Neural progenitor cell (in vitro differentiated cells): ENCODE data around the gene CTSD. TPM values are rescaled to one million over a fixed set of nuclear protein-coding genes. Genes with fewer than 3 reads are reported as not detected.

Source experiments
- DNase-seq: peaks from one replicate; pipeline ENCODE4 v3.0.0-alpha.2; 2016; ENCODE audit warnings: low spot score
- H2AFZ ChIP-seq: fragments of 200-600 bp; sonication (generic); replicated peaks from 2 replicates; pipeline ENCODE4 v1.6.1; 2016; ENCODE audit warnings: antibody characterized with exemption
- H3F3A ChIP-seq: fragments of 200-600 bp; sonication (generic); 2 replicates; pipeline ENCODE4 v1.6.1; 2016; ENCODE audit warnings: antibody characterized with exemption, low read depth
- H3K27ac ChIP-seq: fragments of 200-600 bp; sonication (generic); 2 replicates; pipeline ENCODE4 v1.5.1; 2016; ENCODE audit warnings: mild to moderate bottlenecking
- H3K27me3 ChIP-seq: fragments of 200-600 bp; sonication (generic); 2 replicates; pipeline ENCODE4 v1.6.1; 2016; ENCODE audit warnings: mild to moderate bottlenecking, moderate library complexity
- H3K36me3 ChIP-seq: fragments of 200-600 bp; sonication (generic); 2 replicates; pipeline ENCODE4 v1.5.1; 2016
- H3K4me1 ChIP-seq: fragments of 200-600 bp; sonication (generic); 2 replicates; pipeline ENCODE4 v1.6.1; 2016; ENCODE audit warnings: mixed run types
- H3K4me2 ChIP-seq: fragments of 200-600 bp; sonication (generic); 2 replicates; pipeline ENCODE4 v1.6.1; 2016
- H3K4me3 ChIP-seq: fragments of 200-600 bp; sonication (generic); 2 replicates; pipeline ENCODE4 v1.5.1; 2016
- H3K79me2 ChIP-seq: fragments of 200-600 bp; sonication (generic); 2 replicates; pipeline ENCODE4 v1.6.1; 2016; ENCODE audit warnings: low read depth
- H3K9ac ChIP-seq: fragments of 200-600 bp; sonication (generic); 2 replicates; pipeline ENCODE4 v1.6.1; 2016
- H3K9me3 ChIP-seq: fragments of 200-600 bp; sonication (generic); 2 replicates; pipeline ENCODE4 v1.5.1; 2016; ENCODE audit warnings: low read depth
- H4K20me1 ChIP-seq: fragments of 200-600 bp; sonication (generic); 2 replicates; pipeline ENCODE4 v1.6.1; 2016; ENCODE audit warnings: low read depth
- H3K27ac Mint-ChIP-seq: 3 replicates; pipeline ENCODE4 v1.8.0; 2021; ENCODE audit warnings: mixed read lengths
- H3K27me3 Mint-ChIP-seq: 2 replicates; pipeline ENCODE4 v1.8.0; 2022; ENCODE audit warnings: low read depth, mild to moderate bottlenecking, inconsistent platforms, moderate library complexity, mixed read lengths; ENCODE audit not compliant: insufficient read depth
- H3K36me3 Mint-ChIP-seq: 3 replicates; pipeline ENCODE4 v1.8.0; 2021; ENCODE audit warnings: mixed read lengths
- H3K4me1 Mint-ChIP-seq: 3 replicates; pipeline ENCODE4 v1.8.0; 2021; ENCODE audit warnings: mixed read lengths
- H3K4me3 Mint-ChIP-seq: 3 replicates; pipeline ENCODE4 v1.8.0; 2021; ENCODE audit warnings: mild to moderate bottlenecking, moderate library complexity, mixed read lengths
- H3K9me3 Mint-ChIP-seq: 3 replicates; pipeline ENCODE4 v1.8.0; 2020; ENCODE audit warnings: mixed read lengths
- CTCF ChIP-seq: fragments of 200-600 bp; sonication (generic); IDR thresholded peaks from 2 replicates; pipeline ENCODE4 v1.5.1; 2017; ENCODE audit warnings: antibody characterized with exemption, mild to moderate bottlenecking
- EZH2 ChIP-seq: fragments of 200-600 bp; sonication (generic); IDR thresholded peaks from 2 replicates; pipeline ENCODE4 v1.6.1; 2017; ENCODE audit warnings: antibody characterized with exemption, mild to moderate bottlenecking, moderate library complexity
- EZH2phosphoT487 ChIP-seq: fragments of 200-600 bp; sonication (generic); IDR thresholded peaks from 2 replicates; pipeline ENCODE4 v1.6.1; 2017; ENCODE audit warnings: antibody characterized with exemption
- total RNA-seq: library from RNA; depleted of rRNA; stranded (reverse); fragments of >200 nt; gene quantifications from 2 replicates; pipeline ENCODE4 v1.2.3, GENCODE V29; 2015; ENCODE audit warnings: low replicate concordance

The CTSD gene
- total RNA-seq, 1 donor from 2014 or later, result 38.2 TPM

GRCh38 chr11:1735271-1735670 lies 28.5 kb downstream of the CTSD start:
- Histone ChIP-seq H3K4me2 (no peak overlapping the region), H3K36me3 (no peaks in the 10 kb centered on the region), H2AFZ (no peak overlapping the region), H3K27me3 (peaks cover 67% of the 10 kb centered on the region), H3K4me3 (no peak overlapping the region), H4K20me1 (no peaks in the 10 kb centered on the region), H3K9me3 (no peaks in the 10 kb centered on the region), H3F3A (peaks cover 11% of the 10 kb centered on the region), H3K79me2 (no peaks in the 10 kb centered on the region), H3K4me1 (peaks cover 3% of the 10 kb centered on the region), H3K27ac (no peak overlapping the region), H3K9ac (no peak overlapping the region)
- Mint-ChIP-seq H3K9me3 (peaks cover 16% of the 10 kb centered on the region), H3K36me3 (no peaks in the 10 kb centered on the region), H3K27ac (no peak overlapping the region), H3K4me1 (peaks cover 13% of the 10 kb centered on the region), H3K4me3 (no peak overlapping the region), H3K27me3 (peaks cover 24% of the 10 kb centered on the region)
- TF ChIP-seq CTCF (no peak), EZH2 (no peak), EZH2phosphoT487 (no peak)
- no peak for DNase-seq

- Histone ChIP-seq H3K36me3 (no peaks in the 10 kb centered on the region), H3K4me2 (no peak overlapping the region), H3K9me3 (no peaks in the 10 kb centered on the region), H3K4me3 (no peak overlapping the region), H3K27me3 (peaks cover 69% of the 10 kb centered on the region), H3K27ac (no peak overlapping the region), H3F3A (peaks cover 11% of the 10 kb centered on the region), H3K79me2 (no peaks in the 10 kb centered on the region), H3K9ac (no peak overlapping the region), H2AFZ (no peak overlapping the region), H4K20me1 (no peaks in the 10 kb centered on the region), H3K4me1 (peaks cover 3% of the 10 kb centered on the region)
- no peak for TF ChIP-seq EZH2
- no peak for TF ChIP-seq EZH2phosphoT487
- no peak for TF ChIP-seq CTCF
- H3K9me3 Mint-ChIP-seq, result peaks cover 16% of the 10 kb centered on the region
- H3K36me3 Mint-ChIP-seq, result no peaks in the 10 kb centered on the region
- no peak overlapping the region for H3K27ac Mint-ChIP-seq
- peaks cover 24% of the 10 kb centered on the region for H3K27me3 Mint-ChIP-seq
- no peak for DNase-seq
- no peak overlapping the region for H3K4me3 Mint-ChIP-seq
- H3K4me1 Mint-ChIP-seq, result peaks cover 13% of the 10 kb centered on the region
Measured at GRCh38 chr11:1734641-1735081, 29.1 kb downstream of the CTSD start.

- no peaks in the 10 kb centered on the region for H3K36me3 ChIP-seq
- H3K4me1 ChIP-seq, result peaks cover 3% of the 10 kb centered on the region
- H3K27ac ChIP-seq, result no peak overlapping the region
- H3K36me3 Mint-ChIP-seq, result no peaks in the 10 kb centered on the region
- H3K79me2 ChIP-seq, result no peaks in the 10 kb centered on the region
- H3K9ac ChIP-seq, result no peak overlapping the region
- peaks cover 21% of the 10 kb centered on the region for H3K27me3 Mint-ChIP-seq
- no peaks in the 10 kb centered on the region for H3K9me3 ChIP-seq
- H3K4me2 ChIP-seq, result no peak overlapping the region
- no peak overlapping the region for H3K4me3 Mint-ChIP-seq
- peaks cover 13% of the 10 kb centered on the region for H3K4me1 Mint-ChIP-seq
- H2AFZ ChIP-seq, result no peak overlapping the region
- no peak overlapping the region for H3K27ac Mint-ChIP-seq
- peaks cover 11% of the 10 kb centered on the region for H3F3A ChIP-seq
- no peak overlapping the region for H3K4me3 ChIP-seq
- H3K27me3 ChIP-seq, result peaks cover 69% of the 10 kb centered on the region
- no peaks in the 10 kb centered on the region for H4K20me1 ChIP-seq
- peaks cover 16% of the 10 kb centered on the region for H3K9me3 Mint-ChIP-seq
- TF ChIP-seq EZH2 (no peak), EZH2phosphoT487 (no peak), CTCF (no peak)
- DNase-seq, result no peak
Measured at GRCh38 chr11:1733716-1734640, 29.7 kb downstream of the CTSD start.
